Activated T-helper 1 cell treated with Interleukin-2 at 50 U/mL for 16 hours (primary cell): ENCODE measurements around the gene MEIS2.

Source experiments
- DNase-seq: peaks from one replicate; pipeline ENCODE4 v3.0.0-alpha.2; 2020; ENCODE audit warnings: low read depth

MEIS2 gene

GRCh38 chr15:37037850-37038715 lies 62.3 kb downstream of the MEIS2 start:
- no peak for DNase-seq

GRCh38 chr15:37037071-37037655 lies 63.2 kb downstream of the MEIS2 start:
- no peak for DNase-seq

GRCh38 chr15:37034835-37035748 lies 65.3 kb downstream of the MEIS2 start:
- DNase-seq = no peak

GRCh38 chr15:37034392-37034791 lies 66.0 kb downstream of the MEIS2 start:
- no peak for DNase-seq

- DNase-seq = no peak
These were observed 68.1 kb downstream of the MEIS2 start for GRCh38 chr15:37032091-37032775.

GRCh38 chr15:37031198-37031597 lies 69.2 kb downstream of the MEIS2 start:
- DNase-seq = no peak

- no peak for DNase-seq
These were observed 71.6 kb downstream of the MEIS2 start for GRCh38 chr15:37028625-37029296.

- DNase-seq = no peak
These were observed 79.5 kb downstream of the MEIS2 start for GRCh38 chr15:37020852-37021251.

- DNase-seq = no peak
These were observed 80.6 kb downstream of the MEIS2 start for GRCh38 chr15:37019479-37020433.

GRCh38 chr15:37017031-37017625 lies 83.2 kb downstream of the MEIS2 start:
- DNase-seq = no peak

- no peak for DNase-seq
These were observed 84.1 kb downstream of the MEIS2 start for GRCh38 chr15:37016231-37016630.

- DNase-seq = no peak
These were observed 84.9 kb downstream of the MEIS2 start for GRCh38 chr15:37015451-37015850.

- DNase-seq = no peak
These were observed 85.3 kb downstream of the MEIS2 start for GRCh38 chr15:37015035-37015434.

GRCh38 chr15:37014566-37014965 lies 85.8 kb downstream of the MEIS2 start:
- DNase-seq = no peak

- DNase-seq = no peak
These were observed 86.2 kb downstream of the MEIS2 start for GRCh38 chr15:37014137-37014536.

- DNase-seq = no peak
These were observed 89.8 kb downstream of the MEIS2 start for GRCh38 chr15:37010595-37010994.

- no peak for DNase-seq
These were observed 91.1 kb downstream of the MEIS2 start for GRCh38 chr15:37009288-37009687.

GRCh38 chr15:37008205-37008604 lies 92.1 kb downstream of the MEIS2 start:
- DNase-seq = no peak

GRCh38 chr15:37007301-37007700 lies 93.0 kb downstream of the MEIS2 start:
- DNase-seq = no peak
